Posterior cingulate gyrus (tissue), 11 donors: ENCODE results near the gene KIR2DL4.
"Not testable (repeated sequence)": the region's sequence is repeated elsewhere in the genome, so short reads cannot be mapped to it uniquely, and the experiment has no call there.

Experiments
- DNase-seq, 10 donors: peaks; one replicate each; pipeline versions ENCODE4 v3.0.0 to v3.0.0-alpha.2; 2020 to 2021; ENCODE audit warnings: mixed read lengths in 3 of 10
- intact Hi-C: fragments of 100-400 bp; cut with DNase I; formaldehyde crosslinking; loops from one replicate; pipeline ENCODE4 v1.15.1; 2023

KIR2DL4 gene

GRCh38 chr19:54803410-54803809 lies at the start of gene KIR2DL4:
Gene KIR2DL4, plus strand, starts transcription at chr19:54803610. Its CDS starts 42 bp downstream, at chr19:54803652.
- DNase-seq = no peak

GRCh38 chr19:54756204-54757110 lies 47.0 kb upstream of the KIR2DL4 start:
- DNase-seq, intact Hi-C loops: not testable (repeated sequence)

More at GRCh38 chr19:54803410-54803809, at the start of gene KIR2DL4:
- intact Hi-C loops = no loop called here

- DNase-seq = not testable (repeated sequence)
Observed at GRCh38 chr19:54758577-54758976, 44.8 kb upstream of the KIR2DL4 start.

GRCh38 chr19:54764219-54764618 lies 39.2 kb upstream of the KIR2DL4 start:
- not testable (repeated sequence) for DNase-seq

More at GRCh38 chr19:54758577-54758976, 44.8 kb upstream of the KIR2DL4 start:
- intact Hi-C loops = not testable (repeated sequence)

GRCh38 chr19:54766464-54766863 lies 36.9 kb upstream of the KIR2DL4 start:
- intact Hi-C loops, DNase-seq: not testable (repeated sequence)

More at GRCh38 chr19:54764219-54764618, 39.2 kb upstream of the KIR2DL4 start:
- intact Hi-C loops = not testable (repeated sequence)

GRCh38 chr19:54769646-54770045 lies 33.8 kb upstream of the KIR2DL4 start, which contains the start of gene KIR2DL1:
Gene KIR2DL1, plus strand, starts transcription at chr19:54769793. Its CDS starts 58 bp downstream, at chr19:54769851.
- DNase-seq, intact Hi-C loops: not testable (repeated sequence)

GRCh38 chr19:54770511-54770910 lies 32.9 kb upstream of the KIR2DL4 start:
- intact Hi-C loops, DNase-seq: not testable (repeated sequence)

GRCh38 chr19:54771018-54771960 lies 32.1 kb upstream of the KIR2DL4 start:
- intact Hi-C loops, DNase-seq: not testable (repeated sequence)

GRCh38 chr19:54772666-54773065 lies 30.7 kb upstream of the KIR2DL4 start:
- DNase-seq, intact Hi-C loops: not testable (repeated sequence)

GRCh38 chr19:54775095-54775815 lies 28.2 kb upstream of the KIR2DL4 start:
- DNase-seq, intact Hi-C loops: not testable (repeated sequence)

- intact Hi-C loops, DNase-seq: not testable (repeated sequence)
Observed at GRCh38 chr19:54775830-54776229, 27.6 kb upstream of the KIR2DL4 start.

GRCh38 chr19:54777851-54778250 lies 25.6 kb upstream of the KIR2DL4 start:
- DNase-seq, intact Hi-C loops: not testable (repeated sequence)

GRCh38 chr19:54778896-54779295 lies 24.5 kb upstream of the KIR2DL4 start:
- DNase-seq, intact Hi-C loops: not testable (repeated sequence)

GRCh38 chr19:54782916-54783315 lies 20.5 kb upstream of the KIR2DL4 start:
- intact Hi-C loops, DNase-seq: not testable (repeated sequence)

- intact Hi-C loops, DNase-seq: not testable (repeated sequence)
Observed at GRCh38 chr19:54786091-54786723, 17.2 kb upstream of the KIR2DL4 start.

- DNase-seq = peak in 1 of 10 donors; percentile 16
- intact Hi-C loops = not testable (repeated sequence)
Observed at GRCh38 chr19:54788154-54788553, 15.3 kb upstream of the KIR2DL4 start.

GRCh38 chr19:54790711-54791110 lies 12.7 kb upstream of the KIR2DL4 start:
- no peak for DNase-seq
- intact Hi-C loops = no loop called here

- intact Hi-C loops = no loop called here
- no peak for DNase-seq
Observed at GRCh38 chr19:54791476-54791875, 11.9 kb upstream of the KIR2DL4 start.

- intact Hi-C loops = no loop called here
- no peak for DNase-seq
Observed at GRCh38 chr19:54792814-54793213, 10.6 kb upstream of the KIR2DL4 start.
